Measurements from ENCODE around the gene PYGM.

GRCh38 chr11:64755681-64756361 lies 4.0 kb downstream of the PYGM start:
- TF ChIP-seq, protein P1, sequence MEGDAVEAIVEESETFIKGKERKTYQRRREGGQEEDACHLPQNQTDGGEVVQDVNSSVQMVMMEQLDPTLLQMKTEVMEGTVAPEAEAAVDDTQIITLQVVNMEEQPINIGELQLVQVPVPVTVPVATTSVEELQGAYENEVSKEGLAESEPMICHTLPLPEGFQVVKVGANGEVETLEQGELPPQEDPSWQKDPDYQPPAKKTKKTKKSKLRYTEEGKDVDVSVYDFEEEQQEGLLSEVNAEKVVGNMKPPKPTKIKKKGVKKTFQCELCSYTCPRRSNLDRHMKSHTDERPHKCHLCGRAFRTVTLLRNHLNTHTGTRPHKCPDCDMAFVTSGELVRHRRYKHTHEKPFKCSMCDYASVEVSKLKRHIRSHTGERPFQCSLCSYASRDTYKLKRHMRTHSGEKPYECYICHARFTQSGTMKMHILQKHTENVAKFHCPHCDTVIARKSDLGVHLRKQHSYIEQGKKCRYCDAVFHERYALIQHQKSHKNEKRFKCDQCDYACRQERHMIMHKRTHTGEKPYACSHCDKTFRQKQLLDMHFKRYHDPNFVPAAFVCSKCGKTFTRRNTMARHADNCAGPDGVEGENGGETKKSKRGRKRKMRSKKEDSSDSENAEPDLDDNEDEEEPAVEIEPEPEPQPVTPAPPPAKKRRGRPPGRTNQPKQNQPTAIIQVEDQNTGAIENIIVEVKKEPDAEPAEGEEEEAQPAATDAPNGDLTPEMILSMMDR (IDR thresholded peaks at IDR 0.05 in 8 of 11, conservative IDR thresholded peaks at IDR 0.05 in 3 of 11) = no peak
- no peak for TF ChIP-seq POLR2AphosphoS5 (IDR thresholded peaks at IDR 0.05)
- TF ChIP-seq POLR2A (IDR thresholded peaks at IDR 0.05) = no peak
